Medulla oblongata (tissue), 1 donor: ENCODE measurements around the gene TMEM218.

Experiments
- DNase-seq: peaks from one replicate; pipeline ENCODE4 v3.0.0-alpha.2; 2015; ENCODE audit errors: extremely low spot score

TMEM218 gene

GRCh38 chr11:125075900-125076317 is 35.5 kb downstream of the TMEM218 start:
- no peak for DNase-seq

GRCh38 chr11:125075242-125075625 is 36.2 kb downstream of the TMEM218 start:
- DNase-seq: no peak

GRCh38 chr11:125074511-125075241 is 36.8 kb downstream of the TMEM218 start:
- no peak for DNase-seq

- no peak for DNase-seq
Observed at GRCh38 chr11:125073616-125074483, 37.6 kb downstream of the TMEM218 start.

GRCh38 chr11:125072961-125073590 is 38.4 kb downstream of the TMEM218 start:
- no peak for DNase-seq

- DNase-seq: peak; percentile 84
Observed at GRCh38 chr11:125072218-125072960, 39.0 kb downstream of the TMEM218 start.

GRCh38 chr11:125071846-125072217 is 39.6 kb downstream of the TMEM218 start:
- no peak for DNase-seq

GRCh38 chr11:125071435-125071834 is 40.0 kb downstream of the TMEM218 start:
- DNase-seq: no peak

- DNase-seq: peak; percentile 78
Observed at GRCh38 chr11:125070699-125071254, 40.6 kb downstream of the TMEM218 start.

- DNase-seq: no peak
Observed at GRCh38 chr11:125069796-125070195, 41.6 kb downstream of the TMEM218 start.

GRCh38 chr11:125069008-125069407 is 42.4 kb downstream of the TMEM218 start:
- DNase-seq: no peak

- no peak for DNase-seq
Observed at GRCh38 chr11:125068368-125068767, 43.1 kb downstream of the TMEM218 start.

- no peak for DNase-seq
Observed at GRCh38 chr11:125064070-125064469, 47.4 kb downstream of the TMEM218 start.

GRCh38 chr11:125063429-125064043 is 47.9 kb downstream of the TMEM218 start:
- DNase-seq: no peak

GRCh38 chr11:125062931-125063428 is 48.4 kb downstream of the TMEM218 start, which contains the start of gene SLC37A2:
TSS of gene SLC37A2 (plus strand) at chr11:125063305. CDS start at chr11:125063368, 63 bp downstream.
- peak; percentile 73 for DNase-seq

- DNase-seq: no peak
Observed at GRCh38 chr11:125062218-125062930, 49.1 kb downstream of the TMEM218 start.

- DNase-seq: no peak
Observed at GRCh38 chr11:125061281-125061680, 50.1 kb downstream of the TMEM218 start.

- no peak for DNase-seq
Observed at GRCh38 chr11:125057693-125058016, 53.8 kb downstream of the TMEM218 start.

GRCh38 chr11:125056931-125057692 is 54.3 kb downstream of the TMEM218 start:
- DNase-seq: no peak
